ENCODE results near the gene KDM2B. TPM values are rescaled to one million over a fixed set of nuclear protein-coding genes. Genes with fewer than 3 reads are reported as not detected.

The KDM2B gene
- total and polyA plus RNA-seq, 10 of the 15 experiments (the other 5 are each of a cell fraction or from before 2014, with no cell fraction given) = 13.6 to 124 (median 40.4) TPM

DNA sequence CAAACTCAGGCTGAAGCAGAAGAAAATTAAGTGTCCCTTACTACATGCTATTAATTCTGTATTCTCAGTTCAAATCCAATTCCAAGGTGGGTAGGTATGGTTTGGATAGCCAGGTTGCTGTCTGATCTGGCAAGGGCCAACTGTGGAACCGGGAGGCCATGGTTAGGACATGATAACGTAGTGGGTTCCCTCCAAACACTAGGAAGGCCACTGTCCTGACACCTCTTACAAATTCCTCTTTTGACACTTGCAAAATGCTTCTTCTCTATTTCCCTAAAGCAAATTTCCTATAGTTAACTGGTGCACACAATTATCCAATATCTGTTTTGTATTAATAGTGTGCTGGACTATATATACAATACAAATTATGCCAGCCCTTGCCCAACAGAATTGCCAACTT, 110.1 kb downstream of the KDM2B start:
- RAD21 ChIA-PET (ENCODE audit: unreplicated experiment) = no interaction called here
- DNase-seq (ENCODE audit: low read depth, low spot score) (no peak), ATAC-seq (no peak), FAIRE-seq (no peak)
- Histone ChIP-seq H3K27me3 (replicated peaks in 1 of 2; ENCODE audit: control insufficient read depth in 2 of 2, insufficient read depth in 2 of 2, low read length in 1 of 2) (no peaks in the 10 kb centered on the region), H3K27ac (ENCODE audit: control insufficient read depth, insufficient read depth) (no peak overlapping the region), H3K9me3 (replicated peaks; ENCODE audit: control insufficient read depth, insufficient read depth, low read length) (no peaks in the 10 kb centered on the region), H3K36me3 (ENCODE audit: control insufficient read depth in 2 of 2, insufficient read depth in 2 of 2, low read length in 1 of 2) (peaks cover 0 to 1% of the 10 kb centered on the region in 2 experiments; a peak in 2 of 4 replicates), H3K9ac (ENCODE audit: control insufficient read depth, insufficient read depth, low read length) (no peak overlapping the region), H4K20me1 (ENCODE audit: control insufficient read depth, insufficient read depth) (peaks cover 4% of the 10 kb centered on the region; the same call in 1 of the 2 replicates), H3K4me3 (no peak overlapping the region), H3K79me2 (ENCODE audit: control insufficient read depth, insufficient read depth, low read length) (peaks cover 18% of the 10 kb centered on the region), H2AFZ (ENCODE audit: control insufficient read depth, low read depth, low read length) (no peak overlapping the region), H3K4me1 (ENCODE audit: control insufficient read depth, insufficient read depth, low read length) (peaks cover 2% of the 10 kb centered on the region; the same call in 1 of the 2 replicates), H3K4me2 (ENCODE audit: control insufficient read depth, insufficient read depth) (no peak overlapping the region)
- WGBS (ENCODE audit: insufficient coverage, insufficient replicate concordance, low lambda C conversion rate, missing lambda C conversion rate) = 92% methylated on average over 2 of the region's 2 CpGs
- intact Hi-C loops (cut with micrococcal nuclease; ENCODE audit: unreplicated experiment) = no loop called here
- CTCF ChIA-PET = no interaction called here
- no TSS peak for BruUV-seq (replicated peaks)
- POLR2A ChIA-PET = no interaction called here
- in situ Hi-C loops (cut with MboI) = no loop called here
- SMC1A ChIA-PET (ENCODE audit: uncharacterized antibody, unreplicated experiment) = no interaction called here
- TF ChIP-seq BCL3 (IDR thresholded peaks at IDR 0.05; ENCODE audit: borderline replicate concordance, insufficient read depth, low read depth, low read length, poor library complexity, severe bottlenecking) (no peak), ZNF207 (IDR thresholded peaks at IDR 0.05; ENCODE audit: borderline replicate concordance) (no peak), USF1 (IDR thresholded peaks at IDR 0.05; ENCODE audit: borderline replicate concordance, extremely low read length, insufficient read depth, low read depth, low read length) (no peak), IKZF2 (IDR thresholded peaks at IDR 0.05) (no peak), IRF4 (IDR thresholded peaks at IDR 0.05; ENCODE audit: low read depth, low read length) (no peak), ATF7 (IDR thresholded peaks at IDR 0.05; ENCODE audit: low read depth) (no peak), RAD51 (IDR thresholded peaks at IDR 0.05) (no peak), SIN3A (IDR thresholded peaks at IDR 0.05; ENCODE audit: low read depth, low read length) (no peak), SMARCA5 (IDR thresholded peaks at IDR 0.05) (no peak), NFXL1 (IDR thresholded peaks at IDR 0.05; ENCODE audit: borderline replicate concordance) (no peak), ZBTB33 (IDR thresholded peaks at IDR 0.05) (no peak)
- TF ChIP-seq, protein P1, sequence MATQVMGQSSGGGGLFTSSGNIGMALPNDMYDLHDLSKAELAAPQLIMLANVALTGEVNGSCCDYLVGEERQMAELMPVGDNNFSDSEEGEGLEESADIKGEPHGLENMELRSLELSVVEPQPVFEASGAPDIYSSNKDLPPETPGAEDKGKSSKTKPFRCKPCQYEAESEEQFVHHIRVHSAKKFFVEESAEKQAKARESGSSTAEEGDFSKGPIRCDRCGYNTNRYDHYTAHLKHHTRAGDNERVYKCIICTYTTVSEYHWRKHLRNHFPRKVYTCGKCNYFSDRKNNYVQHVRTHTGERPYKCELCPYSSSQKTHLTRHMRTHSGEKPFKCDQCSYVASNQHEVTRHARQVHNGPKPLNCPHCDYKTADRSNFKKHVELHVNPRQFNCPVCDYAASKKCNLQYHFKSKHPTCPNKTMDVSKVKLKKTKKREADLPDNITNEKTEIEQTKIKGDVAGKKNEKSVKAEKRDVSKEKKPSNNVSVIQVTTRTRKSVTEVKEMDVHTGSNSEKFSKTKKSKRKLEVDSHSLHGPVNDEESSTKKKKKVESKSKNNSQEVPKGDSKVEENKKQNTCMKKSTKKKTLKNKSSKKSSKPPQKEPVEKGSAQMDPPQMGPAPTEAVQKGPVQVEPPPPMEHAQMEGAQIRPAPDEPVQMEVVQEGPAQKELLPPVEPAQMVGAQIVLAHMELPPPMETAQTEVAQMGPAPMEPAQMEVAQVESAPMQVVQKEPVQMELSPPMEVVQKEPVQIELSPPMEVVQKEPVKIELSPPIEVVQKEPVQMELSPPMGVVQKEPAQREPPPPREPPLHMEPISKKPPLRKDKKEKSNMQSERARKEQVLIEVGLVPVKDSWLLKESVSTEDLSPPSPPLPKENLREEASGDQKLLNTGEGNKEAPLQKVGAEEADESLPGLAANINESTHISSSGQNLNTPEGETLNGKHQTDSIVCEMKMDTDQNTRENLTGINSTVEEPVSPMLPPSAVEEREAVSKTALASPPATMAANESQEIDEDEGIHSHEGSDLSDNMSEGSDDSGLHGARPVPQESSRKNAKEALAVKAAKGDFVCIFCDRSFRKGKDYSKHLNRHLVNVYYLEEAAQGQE (IDR thresholded peaks at IDR 0.05; ENCODE audit: low read depth, low read length) = no peak
- TF ChIP-seq, protein P2, sequence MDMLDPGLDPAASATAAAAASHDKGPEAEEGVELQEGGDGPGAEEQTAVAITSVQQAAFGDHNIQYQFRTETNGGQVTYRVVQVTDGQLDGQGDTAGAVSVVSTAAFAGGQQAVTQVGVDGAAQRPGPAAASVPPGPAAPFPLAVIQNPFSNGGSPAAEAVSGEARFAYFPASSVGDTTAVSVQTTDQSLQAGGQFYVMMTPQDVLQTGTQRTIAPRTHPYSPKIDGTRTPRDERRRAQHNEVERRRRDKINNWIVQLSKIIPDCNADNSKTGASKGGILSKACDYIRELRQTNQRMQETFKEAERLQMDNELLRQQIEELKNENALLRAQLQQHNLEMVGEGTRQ (IDR thresholded peaks at IDR 0.05; ENCODE audit: borderline replicate concordance, low read depth, low read length) = no peak

Measured in GM12878 (cell line).